Heart right ventricle (tissue), 16 donors: Measurements from ENCODE around the gene THTPA. TPM values are rescaled to one million over a fixed set of nuclear protein-coding genes. Genes with fewer than 3 reads are reported as not detected.

ENCODE experiments used
- ATAC-seq, 8 donors: fragments of 200-7000 bp; cut with Tn5 transposase; one replicate each; pipeline ENCODE4 v1.9.1; 2020; ENCODE audit warnings: mild to moderate bottlenecking in 8 of 8, moderate library complexity in 8 of 8, moderate number of reproducible peaks in 1 of 8
- DNase-seq, 2 donors: peaks; one replicate each; pipeline ENCODE4 v3.0.0-alpha.2; 2020
- H3K27ac ChIP-seq, 10 donors: fragments of 200-600 bp; sonication (generic) in 2 of 10; one replicate each; pipeline versions ENCODE4 v1.5.0 to v1.8.0; 2020 to 2022; ENCODE audit warnings: mild to moderate bottlenecking in 3 of 10
- H3K27me3 ChIP-seq, 7 donors: fragments of 200-600 bp; one replicate each; pipeline ENCODE4 v1.8.0; 2021 to 2022; ENCODE audit warnings: mild to moderate bottlenecking in 2 of 7
- H3K36me3 ChIP-seq, 9 donors: fragments of 200-600 bp; sonication (generic) in 1 of 9; one replicate each; pipeline versions ENCODE4 v1.5.0 to v1.8.0; 2020 to 2022; ENCODE audit warnings: mild to moderate bottlenecking in 2 of 9
- H3K4me1 ChIP-seq, 9 donors: fragments of 200-600 bp; sonication (generic) in 1 of 9; one replicate each; pipeline versions ENCODE4 v1.5.0 to v1.8.0; 2020 to 2022; ENCODE audit warnings: mild to moderate bottlenecking in 4 of 9
- H3K4me3 ChIP-seq, 10 donors: fragments of 200-600 bp; sonication (generic) in 2 of 10; one replicate each; pipeline versions ENCODE4 v1.5.0 to v1.8.0; 2020 to 2022; ENCODE audit warnings: mild to moderate bottlenecking in 7 of 10, moderate library complexity in 2 of 10
- H3K9me3 ChIP-seq, 11 donors: fragments of 200-600 bp in 10 of 11; sonication (generic) in 2 of 11; one replicate each; pipeline versions ENCODE4 v1.5.0 to v1.8.0; 2013 to 2022; ENCODE audit warnings: mild to moderate bottlenecking in 2 of 11, control low read depth in 1 of 11, moderate library complexity in 1 of 11
- WGBS, 2 donors: extraction: QIAGEN DNeasy Blood & Tissue Kit; methylation state at CpG; one replicate each; pipeline ENCODE4 v1.1.7; 2013; ENCODE audit warnings: inconsistent platforms in 1 of 2; 5-methylcytosine and 5-hydroxymethylcytosine counted together
- intact Hi-C, 10 donors: fragments of 100-400 bp; cut with DNase I; formaldehyde crosslinking; loops; one replicate each; pipeline versions ENCODE4 v1.11.1 to v1.14.2; 2022
- polyA plus RNA-seq, 2 donors: library from polyadenylated mRNA; stranded (reverse); fragments of 200-250 nt; gene quantifications; one replicate each; pipeline ENCODE4 v1.2.3, GENCODE V29; 2013
- total RNA-seq, 10 donors: library from RNA; stranded (reverse); fragmentation: NEBNext Ultra II Directional in 3 of 10; extraction: Animal tissue kit (Norgen Biotek cat#: 25700) in 3 of 10; gene quantifications; one replicate each; pipeline versions ENCODE4 v1.2.1 to v1.2.4, GENCODE V29; 2021 to 2023
- TF ChIP-seq, protein P1 (sequence below), 9 donors: fragments of 200-600 bp; sonication (generic) in 2 of 9; IDR thresholded peaks; one replicate each; pipeline versions ENCODE4 v1.5.0 to v1.8.0; 2021 to 2022; ENCODE audit warnings: antibody characterized with exemption in 9 of 9, mild to moderate bottlenecking in 5 of 9, moderate library complexity in 1 of 9
- donor health status: Arrhythmogenic right ventricular cardiomyopathy.
- donor health status: ischemic (EF 13 %, LVEDD 7.1; RV severe dilation, severe dysfunction).
- donor health status: healthy with polysubstance abuse.
- donor health status: DM: no; HTN: yes; CAD: no.
- donor health status: DM: no; HTN: no; CAD: no.
- donor health status: ischemic (EF 25% LVEDD 6.9; RV normal size, moderate dysfunction).
- donor health status: ischemic (EF 25% LVEDD 5.7; RV mildly dilated, moderate dysfunction).
- donor health status: healthy.
- donor health status: DM: yes; HTN: yes; CAD: no.
- donor health status: Ischemic cardiomyopathy.
- donor health status: ischemic (EF 35%, LVEDD 5.7; RV mildly dilated, moderate dysfunction).
- donor health status: nonischemic (EF 11% LVEDD 7.7; RV severe dilation, severe dysfunction).
- donor health status: DM: yes; HTN: yes; CAD: no.
- donor health status: PGD.
- donor health status: ischemic (EF 29% LVEDD 5.4; RV normal size, mild dysfunction).
- donor health status: nonischemic (EF 23%, LVEDD 6.1; RV moderate dilation, normal function).

The THTPA gene
- total and polyA plus RNA-seq, 12 donors = 8.7 to 27.9 (median 18.0) TPM

- no peak for ATAC-seq
- peaks cover 2 to 25% (median 12%) of the 10 kb centered on the region in 9 donors for H3K4me1 ChIP-seq
- no peaks in the 10 kb centered on the region for H3K27me3 ChIP-seq
- no peaks in the 10 kb centered on the region for H3K9me3 ChIP-seq
- 87 to 94% methylated on average over 13 of the region's 13 CpGs for WGBS, 2 donors
- intact Hi-C loops = loop anchor here in 6 of 10 donors (5.0 to 10.0 kb wide), 4 partner anchors 82 to 299 kb away; partner anchors contain the start of gene PABPN1 (in 2 of the 6)
- H3K4me3 ChIP-seq = no peak overlapping the region
- peaks cover 0 to 66% (median 0%) of the 10 kb centered on the region in 9 donors for H3K36me3 ChIP-seq
- TF ChIP-seq, protein P1, sequence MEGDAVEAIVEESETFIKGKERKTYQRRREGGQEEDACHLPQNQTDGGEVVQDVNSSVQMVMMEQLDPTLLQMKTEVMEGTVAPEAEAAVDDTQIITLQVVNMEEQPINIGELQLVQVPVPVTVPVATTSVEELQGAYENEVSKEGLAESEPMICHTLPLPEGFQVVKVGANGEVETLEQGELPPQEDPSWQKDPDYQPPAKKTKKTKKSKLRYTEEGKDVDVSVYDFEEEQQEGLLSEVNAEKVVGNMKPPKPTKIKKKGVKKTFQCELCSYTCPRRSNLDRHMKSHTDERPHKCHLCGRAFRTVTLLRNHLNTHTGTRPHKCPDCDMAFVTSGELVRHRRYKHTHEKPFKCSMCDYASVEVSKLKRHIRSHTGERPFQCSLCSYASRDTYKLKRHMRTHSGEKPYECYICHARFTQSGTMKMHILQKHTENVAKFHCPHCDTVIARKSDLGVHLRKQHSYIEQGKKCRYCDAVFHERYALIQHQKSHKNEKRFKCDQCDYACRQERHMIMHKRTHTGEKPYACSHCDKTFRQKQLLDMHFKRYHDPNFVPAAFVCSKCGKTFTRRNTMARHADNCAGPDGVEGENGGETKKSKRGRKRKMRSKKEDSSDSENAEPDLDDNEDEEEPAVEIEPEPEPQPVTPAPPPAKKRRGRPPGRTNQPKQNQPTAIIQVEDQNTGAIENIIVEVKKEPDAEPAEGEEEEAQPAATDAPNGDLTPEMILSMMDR (IDR thresholded peaks at IDR 0.05) = no peak
- DNase-seq = no peak
- H3K27ac ChIP-seq = no peak overlapping the region
Measured at GRCh38 chr14:23564181-23564812, 8.2 kb downstream of the THTPA start.

GRCh38 chr14:23564876-23565275, 8.8 kb downstream of the THTPA start:
- H3K27me3 ChIP-seq = no peaks in the 10 kb centered on the region
- TF ChIP-seq, protein P1 (IDR thresholded peaks at IDR 0.05) = no peak
- DNase-seq (no peak), ATAC-seq (no peak)
- H3K27ac ChIP-seq = no peak overlapping the region
- intact Hi-C loops = loop anchor here in 6 of 10 donors (5.0 to 10.0 kb wide), 4 partner anchors 83 to 300 kb away; partner anchors contain the start of gene PABPN1 (in 2 of the 6)
- H3K4me3 ChIP-seq = no peak overlapping the region
- H3K36me3 ChIP-seq = peaks cover 0 to 60% (median 0%) of the 10 kb centered on the region in 9 donors
- WGBS, 2 donors = 88 to 91% methylated on average over 7 of the region's 7 CpGs
- H3K9me3 ChIP-seq = no peaks in the 10 kb centered on the region
- H3K4me1 ChIP-seq = peaks cover 2 to 25% (median 12%) of the 10 kb centered on the region in 9 donors

- TF ChIP-seq, protein P1 (IDR thresholded peaks at IDR 0.05) = no peak
- peaks cover 2 to 25% (median 12%) of the 10 kb centered on the region in 9 donors for H3K4me1 ChIP-seq
- no peak overlapping the region for H3K27ac ChIP-seq
- intact Hi-C loops = loop anchor here in 3 of 10 donors (10.0 kb wide), 2 partner anchors 241 to 301 kb away; partner anchors contain the start of gene PABPN1 (in 2 of the 3)
- WGBS, 2 donors = 90% methylated on average over 11 of the region's 11 CpGs
- no peak overlapping the region for H3K4me3 ChIP-seq
- H3K9me3 ChIP-seq = no peaks in the 10 kb centered on the region
- ATAC-seq (no peak), DNase-seq (no peak)
- H3K36me3 ChIP-seq = peaks cover 0 to 52% (median 0%) of the 10 kb centered on the region in 9 donors
- H3K27me3 ChIP-seq = no peaks in the 10 kb centered on the region
Measured at GRCh38 chr14:23565626-23566025, 9.6 kb downstream of the THTPA start.

DNA sequence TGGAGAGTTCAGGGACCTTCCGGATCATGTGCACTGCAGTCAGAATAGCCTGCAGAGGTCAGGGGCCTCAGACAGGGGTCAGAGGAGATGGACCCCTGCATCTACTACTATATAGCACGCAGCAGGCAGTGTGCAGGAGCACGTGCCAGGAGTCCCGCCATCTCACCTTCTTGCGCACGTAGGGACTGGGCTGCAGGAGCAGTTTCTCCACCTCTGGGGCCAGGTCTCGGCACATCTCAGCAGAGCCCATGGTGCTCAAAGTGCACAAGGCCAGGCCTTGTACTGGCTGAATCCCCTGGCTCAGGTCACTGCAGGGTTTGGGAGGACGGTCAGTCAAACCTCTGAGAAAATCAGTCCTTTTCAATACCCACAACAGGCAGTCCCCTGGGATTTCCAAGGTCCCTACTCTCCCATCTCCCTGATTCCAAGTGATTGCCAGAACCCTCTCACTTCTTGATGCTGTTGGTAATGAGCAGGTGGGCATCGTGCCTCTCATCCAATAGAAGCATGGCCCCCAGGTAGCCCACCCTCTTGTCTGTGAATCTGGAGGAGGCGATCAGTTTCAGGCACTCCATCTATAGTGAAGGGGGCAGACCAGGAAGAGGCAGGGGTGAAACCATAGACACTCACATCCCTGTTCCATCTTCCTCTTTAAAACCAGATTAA, 10.2 kb downstream of the THTPA start:
- ATAC-seq = no peak
- TF ChIP-seq, protein P1 (IDR thresholded peaks at IDR 0.05) = no peak
- H3K4me3 ChIP-seq = peak overlapping the region in 2 of 10 donors; percentile 59 to 73
- intact Hi-C loops = loop anchor here in 3 of 10 donors (10.0 kb wide), 2 partner anchors 241 to 301 kb away; partner anchors contain the start of gene PABPN1 (in 2 of the 3)
- 92 to 96% methylated on average over 10 of the region's 10 CpGs for WGBS, 2 donors
- DNase-seq = no peak
- no peaks in the 10 kb centered on the region for H3K9me3 ChIP-seq
- peaks cover 0 to 46% (median 0%) of the 10 kb centered on the region in 9 donors for H3K36me3 ChIP-seq
- H3K4me1 ChIP-seq = peaks cover 2 to 25% (median 12%) of the 10 kb centered on the region in 9 donors
- peaks cover 0 to 5% (median 0%) of the 10 kb centered on the region in 7 donors for H3K27me3 ChIP-seq
- H3K27ac ChIP-seq = peak overlapping the region in 1 of 10 donors; percentile 76
